Lower lobe of right lung (tissue), 2 donors: ENCODE data around the gene SLC45A1. TPM values are rescaled to one million over a fixed set of nuclear protein-coding genes. Genes with fewer than 3 reads are reported as not detected.

ENCODE experiments used
- ATAC-seq, 2 donors: fragments of 200-7000 bp; cut with Tn5 transposase; one replicate each; pipeline ENCODE4 v1.9.1; 2020 to 2022; ENCODE audit warnings: mild to moderate bottlenecking in 2 of 2, moderate library complexity in 2 of 2
- DNase-seq: peaks from one replicate; pipeline ENCODE4 v3.0.0-alpha.2; 2020
- H3K27ac ChIP-seq: fragments of 200-600 bp; one replicate; pipeline ENCODE4 v1.8.0; 2022
- H3K27me3 ChIP-seq: fragments of 200-600 bp; one replicate; pipeline ENCODE4 v1.8.0; 2022; ENCODE audit warnings: low read depth
- H3K36me3 ChIP-seq: fragments of 200-600 bp; one replicate; pipeline ENCODE4 v1.8.0; 2022; ENCODE audit warnings: mild to moderate bottlenecking
- H3K4me1 ChIP-seq: fragments of 200-600 bp; one replicate; pipeline ENCODE4 v1.8.0; 2022
- H3K4me3 ChIP-seq: fragments of 200-600 bp; one replicate; pipeline ENCODE4 v1.8.0; 2022; ENCODE audit warnings: mild to moderate bottlenecking
- H3K9me3 ChIP-seq: fragments of 200-600 bp; one replicate; pipeline ENCODE4 v1.8.0; 2022
- intact Hi-C: fragments of 100-400 bp; cut with DNase I; formaldehyde crosslinking; loops from one replicate; pipeline ENCODE4 v1.11.0; 2022
- total RNA-seq: library from RNA; stranded (reverse); fragmentation: NEBNext Ultra II Directional; extraction: Animal tissue kit (Norgen Biotek cat#: 25700); gene quantifications from one replicate; pipeline ENCODE4 v1.2.1, GENCODE V29; 2021
- TF ChIP-seq, protein P1 (sequence below): fragments of 200-600 bp; IDR thresholded peaks from one replicate; pipeline ENCODE4 v1.8.0; 2022; ENCODE audit warnings: antibody characterized with exemption, mild to moderate bottlenecking
- donor health status: DM: no; HTN: yes; CAD: no; lungs with severe emphysema.

The SLC45A1 gene
- total RNA-seq, 1 donor from 2014 or later = 0.92 TPM

DNA sequence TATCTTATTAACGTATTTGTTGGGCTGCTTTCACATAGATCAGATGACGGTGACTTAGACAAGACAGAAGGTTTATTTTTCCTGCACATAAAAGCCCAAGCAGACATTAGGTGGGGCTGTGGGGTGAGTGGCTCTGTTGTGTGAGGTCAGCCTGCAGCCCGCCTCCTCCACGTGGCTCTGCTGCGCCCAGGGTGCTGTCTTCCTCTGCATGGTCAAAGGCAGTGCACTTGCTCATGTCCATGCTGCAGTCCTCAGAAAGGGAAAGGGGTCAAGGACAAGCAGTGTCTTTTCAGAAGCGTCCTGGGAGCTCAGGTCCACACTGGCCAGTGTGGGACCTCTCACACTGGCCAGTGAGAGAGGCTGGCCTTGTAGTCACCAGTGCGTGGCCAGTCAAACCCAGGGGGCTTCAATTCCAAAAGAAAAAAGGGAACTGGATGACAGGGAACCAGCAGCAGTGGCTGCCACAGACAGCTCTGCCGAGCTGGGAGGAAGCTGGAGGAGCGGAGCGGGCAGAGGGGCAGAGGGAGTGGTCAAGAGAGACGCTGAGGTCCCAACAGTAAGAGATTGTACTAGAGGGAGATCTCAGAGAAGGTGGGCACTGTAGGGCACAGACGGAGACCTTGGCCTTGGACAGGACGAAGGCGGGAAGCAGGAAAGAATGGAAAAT lies 35.9 kb upstream of the SLC45A1 start:
- Histone ChIP-seq H3K4me1 (no peaks in the 10 kb centered on the region), H3K4me3 (no peak overlapping the region), H3K27ac (peak overlapping the region; percentile 62), H3K27me3 (no peaks in the 10 kb centered on the region), H3K9me3 (no peaks in the 10 kb centered on the region), H3K36me3 (no peaks in the 10 kb centered on the region)
- TF ChIP-seq, protein P1, sequence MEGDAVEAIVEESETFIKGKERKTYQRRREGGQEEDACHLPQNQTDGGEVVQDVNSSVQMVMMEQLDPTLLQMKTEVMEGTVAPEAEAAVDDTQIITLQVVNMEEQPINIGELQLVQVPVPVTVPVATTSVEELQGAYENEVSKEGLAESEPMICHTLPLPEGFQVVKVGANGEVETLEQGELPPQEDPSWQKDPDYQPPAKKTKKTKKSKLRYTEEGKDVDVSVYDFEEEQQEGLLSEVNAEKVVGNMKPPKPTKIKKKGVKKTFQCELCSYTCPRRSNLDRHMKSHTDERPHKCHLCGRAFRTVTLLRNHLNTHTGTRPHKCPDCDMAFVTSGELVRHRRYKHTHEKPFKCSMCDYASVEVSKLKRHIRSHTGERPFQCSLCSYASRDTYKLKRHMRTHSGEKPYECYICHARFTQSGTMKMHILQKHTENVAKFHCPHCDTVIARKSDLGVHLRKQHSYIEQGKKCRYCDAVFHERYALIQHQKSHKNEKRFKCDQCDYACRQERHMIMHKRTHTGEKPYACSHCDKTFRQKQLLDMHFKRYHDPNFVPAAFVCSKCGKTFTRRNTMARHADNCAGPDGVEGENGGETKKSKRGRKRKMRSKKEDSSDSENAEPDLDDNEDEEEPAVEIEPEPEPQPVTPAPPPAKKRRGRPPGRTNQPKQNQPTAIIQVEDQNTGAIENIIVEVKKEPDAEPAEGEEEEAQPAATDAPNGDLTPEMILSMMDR = no peak
- ATAC-seq (peak; percentile 70 to 78), DNase-seq (peak; percentile 62)
- intact Hi-C loops = no loop called here

DNA sequence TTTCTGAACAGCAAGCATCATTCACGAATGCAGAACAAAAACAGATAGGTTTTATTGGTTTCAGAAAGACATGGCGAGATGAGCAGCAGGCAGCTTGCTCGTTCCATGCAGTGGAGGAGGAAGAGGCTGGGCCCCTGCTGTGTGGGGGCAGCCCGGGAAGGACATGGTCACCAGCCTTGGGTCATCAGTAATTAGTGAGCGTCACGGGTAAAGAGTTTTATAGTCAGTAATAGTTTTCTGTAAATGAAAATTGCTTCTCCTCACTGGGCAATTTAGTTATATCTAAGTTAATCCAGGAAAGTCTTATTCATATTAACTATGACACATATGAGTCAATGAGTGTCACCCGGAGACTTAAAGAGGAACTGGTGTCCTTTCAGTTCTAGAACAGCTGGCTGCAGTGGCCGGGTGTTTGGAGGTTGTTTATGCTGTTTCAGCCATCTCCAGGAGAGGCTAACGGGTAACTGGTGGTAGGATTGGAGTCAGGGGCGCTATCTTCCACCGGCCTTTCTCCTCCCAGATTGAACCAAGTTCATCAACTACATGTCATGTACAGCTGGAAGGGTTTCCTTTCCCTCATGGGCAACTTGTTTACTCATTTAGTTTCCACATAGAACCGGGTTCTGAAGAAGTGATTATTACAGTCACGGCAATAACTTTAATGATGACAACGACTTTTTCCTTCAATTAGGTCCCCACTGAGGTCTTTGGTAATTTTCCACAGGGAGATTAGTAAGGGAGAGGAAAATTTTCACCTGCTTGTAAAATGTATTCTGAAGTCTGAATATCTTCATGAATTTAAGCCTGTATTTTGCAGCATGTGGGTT lies 34.6 kb upstream of the SLC45A1 start:
- Histone ChIP-seq H3K27ac (peak overlapping the region; percentile 62), H3K9me3 (no peaks in the 10 kb centered on the region), H3K4me3 (no peak overlapping the region), H3K36me3 (no peaks in the 10 kb centered on the region), H3K4me1 (no peaks in the 10 kb centered on the region), H3K27me3 (no peaks in the 10 kb centered on the region)
- intact Hi-C loops = no loop called here
- DNase-seq (no peak), ATAC-seq (peak; percentile 64 to 83)
- TF ChIP-seq, protein P1 = no peak

DNA sequence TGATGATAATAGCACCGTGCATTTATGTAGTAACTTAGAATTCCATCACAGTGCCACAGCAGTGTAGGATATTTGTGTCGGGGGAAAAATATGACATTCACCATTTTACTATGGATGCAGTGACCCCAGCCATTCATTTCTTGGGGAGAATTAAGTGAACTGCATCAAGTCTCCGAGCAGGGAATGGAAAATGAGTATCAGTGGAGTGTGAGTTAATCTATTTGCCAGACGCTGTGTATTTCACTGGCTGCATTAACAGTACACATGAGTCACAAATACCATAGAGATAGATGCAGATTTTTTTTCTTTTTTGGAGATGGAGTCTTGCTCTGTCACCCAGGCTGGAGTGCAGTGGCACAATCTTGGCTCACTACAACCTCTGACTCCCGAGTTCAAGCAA lies 33.8 kb upstream of the SLC45A1 start:
- no peak overlapping the region for H3K27ac ChIP-seq
- no peaks in the 10 kb centered on the region for H3K27me3 ChIP-seq
- intact Hi-C loops = no loop called here

DNA sequence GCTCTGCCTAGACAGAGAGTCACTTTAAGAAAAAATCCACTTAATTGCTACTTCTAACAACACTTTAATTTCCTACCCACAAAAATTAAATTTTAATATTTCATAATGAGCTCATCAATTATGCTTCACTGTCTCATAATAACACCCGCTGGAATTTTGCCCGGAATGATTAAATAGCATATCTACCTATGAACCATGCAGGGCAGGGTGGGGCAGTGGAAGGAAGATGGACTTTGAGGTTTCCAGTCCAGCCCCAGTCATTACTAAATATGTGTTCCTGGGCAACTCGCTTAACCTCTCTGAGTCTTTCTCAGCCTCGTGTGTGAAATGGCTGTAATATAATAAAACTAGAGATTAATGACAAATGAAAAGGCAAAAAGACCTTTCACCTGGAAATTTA lies 32.8 kb upstream of the SLC45A1 start:
- no peaks in the 10 kb centered on the region for H3K27me3 ChIP-seq
- no peaks in the 10 kb centered on the region for H3K36me3 ChIP-seq
- DNase-seq (no peak), ATAC-seq (no peak)
- no peak overlapping the region for H3K27ac ChIP-seq
- TF ChIP-seq, protein P1 = no peak
- H3K4me3 ChIP-seq = no peak overlapping the region
- H3K4me1 ChIP-seq = no peaks in the 10 kb centered on the region
- intact Hi-C loops = no loop called here
- no peaks in the 10 kb centered on the region for H3K9me3 ChIP-seq

More for the DNA sequence above, 33.8 kb upstream of the SLC45A1 start:
- no peak overlapping the region for H3K4me3 ChIP-seq
- H3K36me3 ChIP-seq = no peaks in the 10 kb centered on the region
- TF ChIP-seq, protein P1 = no peak
- no peak for DNase-seq
- no peaks in the 10 kb centered on the region for H3K4me1 ChIP-seq
- no peak for ATAC-seq
- no peaks in the 10 kb centered on the region for H3K9me3 ChIP-seq

DNA sequence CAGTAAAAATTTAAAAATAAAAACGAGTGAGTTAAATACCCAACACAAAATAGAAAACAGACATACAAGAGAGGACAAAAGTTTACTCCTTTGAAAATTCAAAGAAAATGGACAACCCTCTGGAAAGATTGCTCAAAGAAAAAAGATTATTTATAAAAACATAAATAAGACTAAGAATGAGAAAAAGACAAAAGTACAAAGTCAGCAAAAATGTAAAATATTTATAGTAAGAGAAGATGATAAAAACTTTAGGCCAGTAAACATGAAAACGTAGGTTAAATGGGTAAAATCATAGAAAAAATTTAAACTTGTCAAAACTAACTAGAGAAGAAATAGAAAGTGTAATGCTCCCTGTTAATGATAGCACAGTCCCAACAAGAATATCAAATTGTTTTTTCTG lies 31.9 kb upstream of the SLC45A1 start:
- Histone ChIP-seq H3K9me3 (no peaks in the 10 kb centered on the region), H3K4me1 (no peaks in the 10 kb centered on the region), H3K27me3 (no peaks in the 10 kb centered on the region), H3K27ac (no peak overlapping the region), H3K4me3 (no peak overlapping the region), H3K36me3 (no peaks in the 10 kb centered on the region)
- intact Hi-C loops = no loop called here
- ATAC-seq = no peak
- no peak for DNase-seq
- TF ChIP-seq, protein P1 = no peak
